Spinal cord (tissue), 10 donors: ENCODE data around the gene SLC27A6. TPM values are rescaled to one million over a fixed set of nuclear protein-coding genes. Genes with fewer than 3 reads are reported as not detected.
A peak's percentile ranks its signal among the peaks of the same experiment; 100 is the strongest.
"Not testable (repeated sequence)": the region's sequence is repeated elsewhere in the genome, so short reads cannot be mapped to it uniquely, and the experiment has no call there.

Experiments used
- DNase-seq, 6 donors: peaks; one replicate each; pipeline versions ENCODE4 v3.0.0 to v3.0.0-alpha.2; 2013 to 2015; ENCODE audit warnings: low spot score in 6 of 6, low read depth in 4 of 6
- H3K27ac ChIP-seq: one replicate; pipeline ENCODE4 v1.5.1; 2013; ENCODE audit warnings: low read depth, low read length, control low read depth
- H3K27me3 ChIP-seq: one replicate; pipeline ENCODE4 v1.6.1; 2013; ENCODE audit warnings: low read length; ENCODE audit not compliant: control insufficient read depth, insufficient read depth
- H3K36me3 ChIP-seq: one replicate; pipeline ENCODE4 v1.6.1; 2013; ENCODE audit warnings: low read length; ENCODE audit not compliant: control insufficient read depth, insufficient read depth
- H3K4me1 ChIP-seq: one replicate; pipeline ENCODE4 v1.6.1; 2013; ENCODE audit warnings: low read length; ENCODE audit not compliant: control insufficient read depth, insufficient read depth
- H3K4me3 ChIP-seq: one replicate; pipeline ENCODE4 v1.5.1; 2013; ENCODE audit warnings: low read depth, low read length, control low read depth
- H3K9me3 ChIP-seq: one replicate; pipeline ENCODE4 v1.6.1; 2013; ENCODE audit warnings: low read length; ENCODE audit not compliant: control insufficient read depth, insufficient read depth
- WGBS: methylation state at CpG from one replicate; pipeline ENCODE4 v1.1.5; 2013; ENCODE audit warnings: missing lambda C conversion rate; ENCODE audit not compliant: insufficient coverage; 5-methylcytosine and 5-hydroxymethylcytosine counted together
- long read RNA-seq, 4 donors: transcript quantifications; one replicate each; lab custom pipeline, GENCODE V29; 2026
- polyA plus RNA-seq, 2 donors: library from polyadenylated mRNA; unstranded; fragments of 120-200 nt; gene quantifications; one replicate each; pipeline ENCODE4 v1.2.1, GENCODE V29; 2013; ENCODE audit not compliant: insufficient read length in 2 of 2
- total RNA-seq, 2 donors: library from RNA; depleted of rRNA in 1 of 2; stranded (reverse); fragments of 120-200 nt in 1 of 2; fragments of >200 nt in 1 of 2; gene quantifications; one replicate each; pipeline versions ENCODE4 v1.2.3 to v1.2.4, GENCODE V29; 2013 to 2014
- donor health status: healthy.

SLC27A6 gene
- total RNA-seq (1 to 10 TPM; 2.1 to 5.6 TPM), polyA plus RNA-seq (1 to 10 TPM; 2.0 to 3.6 TPM)
- long read RNA-seq, donor 1: 0 reads
- long read RNA-seq, donor 2: 0 reads
- long read RNA-seq, donor 3: 0 reads
- long read RNA-seq, donor 4, partial matches to known transcripts: 0 of 1 reads
- long read RNA-seq, donor 4, other reads (novel, unspliced or antisense): 0 of 1 reads

- WGBS: under 1% methylated on average over 47 of the region's 51 CpGs
- no peaks in the 10 kb centered on the region for H3K9me3 ChIP-seq
- H3K36me3 ChIP-seq: no peaks in the 10 kb centered on the region
- peaks cover 16% of the 10 kb centered on the region for H3K27me3 ChIP-seq
- H3K27ac ChIP-seq: no peak within 1 kb of the TSS
- peaks cover 12% of the 10 kb centered on the region for H3K4me1 ChIP-seq
- DNase-seq: peak in 2 of 6 donors; percentile 32 to 59
- peak within 1 kb of the TSS; percentile 30 for H3K4me3 ChIP-seq
Measured at GRCh38 chr5:128965011-128965637, at the start of gene SLC27A6. Gene SLC27A6, plus strand, starts transcription at chr5:128965488. Its CDS starts 650 bp downstream, at chr5:128966138.

GRCh38 chr5:128919542-128919941 lies 45.7 kb upstream of the SLC27A6 start:
- Histone ChIP-seq H3K27ac (no peak overlapping the region), H3K36me3 (no peaks in the 10 kb centered on the region), H3K27me3 (no peaks in the 10 kb centered on the region), H3K4me3 (no peak overlapping the region), H3K9me3 (no peaks in the 10 kb centered on the region), H3K4me1 (no peaks in the 10 kb centered on the region)
- no peak for DNase-seq
- WGBS: no CpG with 5 or more reads among the region's 2 CpGs

GRCh38 chr5:128920345-128921215 lies 44.7 kb upstream of the SLC27A6 start:
- WGBS: 75% methylated on average over 1 of the region's 2 CpGs
- Histone ChIP-seq H3K4me3 (no peak overlapping the region), H3K36me3 (no peaks in the 10 kb centered on the region), H3K27ac (no peak overlapping the region), H3K27me3 (no peaks in the 10 kb centered on the region), H3K9me3 (no peaks in the 10 kb centered on the region), H3K4me1 (no peaks in the 10 kb centered on the region)
- no peak for DNase-seq

- H3K9me3 ChIP-seq: no peaks in the 10 kb centered on the region
- H3K36me3 ChIP-seq: no peaks in the 10 kb centered on the region
- H3K27ac ChIP-seq: no peak overlapping the region
- DNase-seq: no peak
- WGBS: 88% methylated on average over 1 of the region's 2 CpGs
- H3K4me1 ChIP-seq: no peaks in the 10 kb centered on the region
- no peaks in the 10 kb centered on the region for H3K27me3 ChIP-seq
- H3K4me3 ChIP-seq: no peak overlapping the region
Measured at GRCh38 chr5:128924299-128924698, 41.0 kb upstream of the SLC27A6 start.

GRCh38 chr5:128925973-128926372 lies 39.3 kb upstream of the SLC27A6 start:
- Histone ChIP-seq H3K4me1 (no peaks in the 10 kb centered on the region), H3K27me3 (no peaks in the 10 kb centered on the region), H3K27ac (no peak overlapping the region), H3K36me3 (no peaks in the 10 kb centered on the region), H3K4me3 (no peak overlapping the region), H3K9me3 (no peaks in the 10 kb centered on the region)
- WGBS: no CpG with 5 or more reads among the region's 4 CpGs
- no peak for DNase-seq

GRCh38 chr5:128927644-128928043 lies 37.6 kb upstream of the SLC27A6 start:
- H3K9me3 ChIP-seq: no peaks in the 10 kb centered on the region
- no peaks in the 10 kb centered on the region for H3K4me1 ChIP-seq
- no CpG with 5 or more reads among the region's 3 CpGs for WGBS
- no peak overlapping the region for H3K4me3 ChIP-seq
- H3K27ac ChIP-seq: no peak overlapping the region
- no peak for DNase-seq
- H3K36me3 ChIP-seq: no peaks in the 10 kb centered on the region
- no peaks in the 10 kb centered on the region for H3K27me3 ChIP-seq

- H3K9me3 ChIP-seq, H3K36me3 ChIP-seq, DNase-seq, H3K27ac ChIP-seq, H3K4me1 ChIP-seq, H3K4me3 ChIP-seq, H3K27me3 ChIP-seq: not testable (repeated sequence)
- WGBS: 95% methylated on average over 3 of the region's 4 CpGs
Measured at GRCh38 chr5:128932232-128932631, 33.1 kb upstream of the SLC27A6 start.

GRCh38 chr5:128943100-128943499 lies 22.2 kb upstream of the SLC27A6 start:
- not testable (repeated sequence) for H3K27me3 ChIP-seq, DNase-seq, H3K9me3 ChIP-seq, H3K4me3 ChIP-seq, H3K36me3 ChIP-seq, H3K27ac ChIP-seq, H3K4me1 ChIP-seq
- WGBS: 100% methylated on average over 2 of the region's 9 CpGs

GRCh38 chr5:128949847-128950546 lies 15.3 kb upstream of the SLC27A6 start:
- DNase-seq: no peak
- H3K9me3 ChIP-seq: no peaks in the 10 kb centered on the region
- H3K4me3 ChIP-seq: no peak overlapping the region
- no peaks in the 10 kb centered on the region for H3K36me3 ChIP-seq
- no peak overlapping the region for H3K27ac ChIP-seq
- 95% methylated on average over 2 of the region's 3 CpGs for WGBS
- no peaks in the 10 kb centered on the region for H3K27me3 ChIP-seq
- H3K4me1 ChIP-seq: no peaks in the 10 kb centered on the region
